Adrenal gland (tissue), 5 donors: Measurements from ENCODE around the gene ABCG1.

Experiments
- CTCF ChIP-seq, 6 experiments: fragments of 450-650 bp in 4 of 6; fragments of 200-600 bp in 2 of 6; sonication (generic) in 1 of 6; IDR thresholded peaks; 1 replicate in 5 of 6; 2 replicates in 1 of 6; pipeline versions ENCODE4 v1.5.1 to v1.8.0; 2016 to 2021; ENCODE audit warnings: antibody characterized with exemption in 6 of 6, mild to moderate bottlenecking in 2 of 6, moderate library complexity in 1 of 6
- POLR2A ChIP-seq, 2 donors: fragments of 450-650 bp; IDR thresholded peaks; one replicate each; pipeline ENCODE4 v1.6.1; 2017; ENCODE audit warnings: antibody characterized with exemption in 2 of 2, mild to moderate bottlenecking in 2 of 2, moderate library complexity in 1 of 2
- donor health status: DM: no; HTN: no; CAD: no.

DNA sequence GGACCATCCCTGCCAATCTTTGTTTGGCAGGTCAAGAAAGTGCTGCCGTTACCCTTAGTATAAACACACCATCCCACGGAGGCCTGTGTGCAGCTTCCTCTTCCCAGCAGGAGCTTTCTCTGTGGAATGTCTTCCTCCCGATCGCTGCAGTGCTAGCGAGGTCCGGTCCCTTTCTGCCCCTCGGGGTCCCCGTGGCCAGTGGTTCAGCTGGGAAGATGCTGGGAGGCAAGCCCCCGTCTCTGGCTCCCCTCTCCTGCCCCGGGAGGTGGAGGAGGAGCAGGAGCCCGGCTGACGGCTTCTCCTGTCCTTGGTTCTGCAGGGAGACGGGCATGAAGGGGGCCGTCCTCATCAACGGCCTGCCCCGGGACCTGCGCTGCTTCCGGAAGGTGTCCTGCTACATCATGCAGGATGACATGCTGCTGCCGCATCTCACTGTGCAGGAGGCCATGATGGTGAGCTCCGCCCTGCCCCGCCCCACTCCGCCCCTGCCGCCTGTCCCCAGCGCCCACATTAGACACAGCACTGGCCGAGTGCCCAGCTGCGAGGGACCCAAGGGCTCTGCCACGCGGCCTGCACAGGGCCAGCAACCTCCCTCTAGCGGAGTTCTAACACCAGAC is 54.2 kb downstream of the ABCG1 start:
- TF ChIP-seq CTCF (IDR thresholded peaks at IDR 0.05) (no peak), POLR2A (IDR thresholded peaks at IDR 0.05) (no peak)
